HCT116 (cell line): ENCODE measurements around the gene RASSF9. TPM values are rescaled to one million over a fixed set of nuclear protein-coding genes. Genes with fewer than 3 reads are reported as not detected.
A peak's percentile ranks its signal among the peaks of the same experiment; 100 is the strongest.

Experiments
- ATAC-seq: fragments of 200-7000 bp; cut with Tn5 transposase; 2 replicates; pipeline ENCODE4 v1.9.1; 2020; ENCODE audit warnings: mild to moderate bottlenecking, moderate library complexity
- BruUV-seq: library from RNA; stranded (reverse); fragments of 400-500 nt; replicated peaks from 2 replicates; lab custom pipeline; 2021; lab: Mats Ljungman, UMichigan
- CTCF ChIA-PET: fragments of 300-600 bp; sonication (Branson Sonifier 250); formaldehyde crosslinking; loops from one replicate; lab custom pipeline; 2021; ENCODE audit warnings: antibody characterized with exemption; lab: Charles Lee
- POLR2A ChIA-PET: fragments of 300-600, 350-600 bp; sonication (Branson Sonifier 250); formaldehyde crosslinking; loops from one replicate; lab custom pipeline; 2021; ENCODE audit warnings: antibody characterized with exemption; lab: Charles Lee
- RAD21 ChIA-PET, 2 experiments: fragments of 300-600 bp; sonication (Branson Sonifier 250); formaldehyde crosslinking; loops; one replicate each; lab custom pipeline; 2023; ENCODE audit warnings: low total read pairs in 2 of 2; ENCODE audit not compliant: uncharacterized antibody in 2 of 2, unreplicated experiment in 2 of 2, low non-redundant PET in 1 of 2; lab: Charles Lee
- DNase-seq: peaks from one replicate; pipeline ENCODE4 v3.0.0-alpha.2; 2010; ENCODE audit warnings: low read depth, low spot score
- H2AFZ ChIP-seq: fragments of 200-600 bp; shearing (Covaris generic), sonication (generic); 2 replicates; pipeline ENCODE4 v1.6.1; 2017; ENCODE audit warnings: low read depth, mixed run types, mixed read lengths, antibody characterized with exemption, low read length; ENCODE audit not compliant: poor library complexity, severe bottlenecking
- H3K27ac ChIP-seq: 2 replicates; pipeline ENCODE4 v1.5.1; 2012; ENCODE audit warnings: low read depth, low read length
- H3K27me3 ChIP-seq: fragments of 200-600 bp; sonication (generic); 2 replicates; pipeline ENCODE4 v1.6.1; 2016; ENCODE audit warnings: mixed run types, low read length, mixed read lengths; ENCODE audit not compliant: insufficient read depth
- H3K36me3 ChIP-seq, 2 experiments: fragments of 200-500 bp in 1 of 2; fragments of 200-600 bp in 1 of 2; sonication (Bioruptor generic) in 1 of 2; sonication (generic) in 1 of 2; 2 replicates each; pipeline versions ENCODE4 v1.5.1 to v1.6.1; 2014 to 2016; ENCODE audit warnings: low read length in 2 of 2, inconsistent platforms in 1 of 2, mixed read lengths in 1 of 2, mixed run types in 1 of 2; ENCODE audit not compliant: insufficient read depth in 2 of 2, control insufficient read depth in 1 of 2
- H3K4me1 ChIP-seq, 2 experiments: fragments of 200-600 bp in 1 of 2; sonication (generic) in 1 of 2; 2 replicates each; pipeline versions ENCODE4 v1.5.1 to v1.6.1; 2012 to 2017; ENCODE audit warnings: low read length in 2 of 2, inconsistent platforms in 1 of 2, mild to moderate bottlenecking in 1 of 2, mixed read lengths in 1 of 2, mixed run types in 1 of 2, moderate library complexity in 1 of 2; ENCODE audit not compliant: insufficient read depth in 2 of 2, control insufficient read depth in 1 of 2
- H3K4me2 ChIP-seq: fragments of 200-600 bp; sonication (generic); 2 replicates; pipeline ENCODE4 v1.6.1; 2017; ENCODE audit warnings: mixed run types, low read length, mixed read lengths
- H3K4me3 ChIP-seq, 2 experiments: fragments of 200-600 bp in 1 of 2; sonication (generic) in 1 of 2; replicated peaks in 1 of 2; 2 replicates each; pipeline ENCODE4 v1.5.1; 2011 to 2016; ENCODE audit warnings: low read length in 2 of 2, control low read depth in 1 of 2, low read depth in 1 of 2, mild to moderate bottlenecking in 1 of 2, mixed read lengths in 1 of 2, mixed run types in 1 of 2
- H3K79me2 ChIP-seq: fragments of 200-600 bp; sonication (generic); 2 replicates; pipeline ENCODE4 v1.6.1; 2017; ENCODE audit warnings: mild to moderate bottlenecking, mixed run types, low read length, moderate library complexity, mixed read lengths; ENCODE audit not compliant: insufficient read depth
- H3K9ac ChIP-seq: fragments of 200-600 bp; sonication (generic); 2 replicates; pipeline ENCODE4 v1.6.1; 2016; ENCODE audit warnings: low read length, mixed read lengths
- H3K9me2 ChIP-seq: fragments of 200-600 bp; sonication (generic), shearing (Covaris generic); 2 replicates; pipeline ENCODE4 v1.6.1; 2017; ENCODE audit warnings: mixed run types, mild to moderate bottlenecking, moderate library complexity; ENCODE audit not compliant: insufficient read depth
- H3K9me3 ChIP-seq, 2 experiments: fragments of 200-500 bp in 1 of 2; fragments of 200-600 bp in 1 of 2; sonication (Bioruptor generic) in 1 of 2; sonication (generic) in 1 of 2; 2 replicates each; pipeline ENCODE4 v1.6.1; 2014 to 2017; ENCODE audit warnings: low read length in 2 of 2, mixed read lengths in 2 of 2, inconsistent platforms in 1 of 2, low read depth in 1 of 2, mild to moderate bottlenecking in 1 of 2, mixed run types in 1 of 2, moderate library complexity in 1 of 2; ENCODE audit not compliant: control insufficient read depth in 1 of 2, insufficient read depth in 1 of 2
- H4K20me1 ChIP-seq: fragments of 200-600 bp; sonication (generic), shearing (Covaris generic); 2 replicates; pipeline ENCODE4 v1.6.1; 2017; ENCODE audit warnings: mixed run types, mild to moderate bottlenecking, moderate library complexity; ENCODE audit not compliant: insufficient read depth
- CBX3 ChIP-seq: IDR thresholded peaks from 2 replicates; pipeline ENCODE4 v1.6.1; 2012; ENCODE audit warnings: low read depth
- CEBPB ChIP-seq: IDR thresholded peaks from 2 replicates; pipeline ENCODE4 v1.6.1; 2012; ENCODE audit warnings: low read depth
- EZH2 ChIP-seq: fragments of 200-600 bp; sonication (generic); IDR thresholded peaks from 2 replicates; pipeline ENCODE4 v1.6.1; 2017; ENCODE audit warnings: antibody characterized with exemption, mixed run types
- EZH2phosphoT487 ChIP-seq: fragments of 200-600 bp; IDR thresholded peaks from 2 replicates; pipeline ENCODE4 v1.6.1; 2018; ENCODE audit warnings: antibody characterized with exemption, borderline replicate concordance
- FOSL1 ChIP-seq: IDR thresholded peaks from 2 replicates; pipeline ENCODE4 v1.6.1; 2012; ENCODE audit warnings: low read depth
- JUND ChIP-seq: IDR thresholded peaks from 2 replicates; pipeline ENCODE4 v1.6.1; 2012
- RAD21 ChIP-seq: IDR thresholded peaks from 2 replicates; pipeline ENCODE4 v1.6.1; 2012; ENCODE audit warnings: low read depth, mild to moderate bottlenecking
- SP1 ChIP-seq: IDR thresholded peaks from 2 replicates; pipeline ENCODE4 v1.6.1; 2012; ENCODE audit warnings: low read depth
- SRF ChIP-seq: IDR thresholded peaks from 2 replicates; pipeline ENCODE4 v1.6.1; 2012; ENCODE audit warnings: low read depth
- TCF7L2 ChIP-seq: IDR thresholded peaks from 2 replicates; pipeline ENCODE4 v1.7.0; 2011; ENCODE audit warnings: borderline replicate concordance, inconsistent platforms; ENCODE audit not compliant: insufficient read depth, insufficient read length; ENCODE audit errors: extremely low read depth
- YY1 ChIP-seq: IDR thresholded peaks from 2 replicates; pipeline ENCODE4 v1.6.1; 2011; ENCODE audit warnings: low read length, low read depth, moderate library complexity, mild to moderate bottlenecking; ENCODE audit not compliant: insufficient replicate concordance; ENCODE audit errors: extremely low read depth
- ZFX ChIP-seq: fragments of 450-650 bp; IDR thresholded peaks from 2 replicates; pipeline ENCODE4 v1.6.1; 2017
- intact Hi-C: fragments of 100-400 bp; cut with micrococcal nuclease; formaldehyde crosslinking; loops from 2 replicates; pipeline ENCODE4 v1.10.0; 2022
- total RNA-seq: library from RNA; stranded (reverse); gene quantifications from one replicate; pipeline ENCODE4 v1.2.1, GENCODE V29; 2021; ENCODE audit not compliant: unreplicated experiment
- TF ChIP-seq, protein P1 (sequence below): IDR thresholded peaks from 2 replicates; pipeline ENCODE4 v1.6.1; 2012
- TF ChIP-seq, protein P2 (sequence below): IDR thresholded peaks from 2 replicates; pipeline ENCODE4 v1.6.1; 2012
- TF ChIP-seq, protein P3 (sequence below), 3 experiments: fragments of 200-600 bp in 1 of 3; sonication (generic) in 1 of 3; IDR thresholded peaks in 2 of 3; conservative IDR thresholded peaks in 1 of 3; 2 replicates each; pipeline ENCODE4 v1.5.1; 2012 to 2017; ENCODE audit warnings: low read depth in 2 of 3, low read length in 2 of 3, antibody characterized with exemption in 1 of 3, borderline replicate concordance in 1 of 3, control low read depth in 1 of 3, mild to moderate bottlenecking in 1 of 3, mixed read lengths in 1 of 3, mixed run types in 1 of 3, moderate library complexity in 1 of 3; ENCODE audit not compliant: insufficient read depth in 1 of 3

RASSF9 gene
- total RNA-seq, 1 experiment from 2014 or later: not detected

DNA sequence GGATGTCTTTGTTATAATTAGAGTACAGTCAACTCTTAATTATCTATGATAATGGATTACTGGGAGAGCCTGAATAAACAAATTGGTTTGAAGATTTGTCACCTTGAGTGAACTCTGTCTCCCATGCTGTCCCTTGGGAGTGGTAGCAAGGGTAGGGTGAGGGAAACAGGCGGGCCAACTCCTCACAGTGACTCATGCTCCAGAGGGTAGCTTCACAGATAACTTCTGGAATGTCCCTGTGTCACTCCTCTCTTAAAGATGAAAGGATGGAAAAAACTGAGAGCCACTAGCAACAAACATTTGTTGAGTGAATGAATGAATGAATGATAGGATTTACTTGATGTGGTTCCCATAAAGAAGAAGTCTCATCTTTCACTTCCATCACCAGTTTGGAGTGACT, 53.5 kb downstream of the RASSF9 start:
- no peak overlapping the region for H3K4me3 ChIP-seq
- DNase-seq (peak; percentile 44), ATAC-seq (peak; percentile 67)
- no peaks in the 10 kb centered on the region for H3K36me3 ChIP-seq
- H4K20me1 ChIP-seq: no peaks in the 10 kb centered on the region
- no peak for TF ChIP-seq ZFX
- TF ChIP-seq, protein P1, sequence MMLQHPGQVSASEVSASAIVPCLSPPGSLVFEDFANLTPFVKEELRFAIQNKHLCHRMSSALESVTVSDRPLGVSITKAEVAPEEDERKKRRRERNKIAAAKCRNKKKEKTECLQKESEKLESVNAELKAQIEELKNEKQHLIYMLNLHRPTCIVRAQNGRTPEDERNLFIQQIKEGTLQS: no peak
- TF ChIP-seq JUND: peak; percentile 65
- peak; percentile 58 for TF ChIP-seq TCF7L2
- TF ChIP-seq EZH2phosphoT487: no peak
- peak; percentile 62 for TF ChIP-seq FOSL1
- peak; percentile 52 for TF ChIP-seq SP1
- TF ChIP-seq CEBPB: peak; percentile 19; the same call in 1 of the 2 replicates
- no peak for TF ChIP-seq EZH2
- TF ChIP-seq YY1: no peak
- TF ChIP-seq, protein P2, sequence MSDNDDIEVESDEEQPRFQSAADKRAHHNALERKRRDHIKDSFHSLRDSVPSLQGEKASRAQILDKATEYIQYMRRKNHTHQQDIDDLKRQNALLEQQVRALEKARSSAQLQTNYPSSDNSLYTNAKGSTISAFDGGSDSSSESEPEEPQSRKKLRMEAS: peak; percentile 28; the same call in 1 of the 2 replicates
- TF ChIP-seq SRF: no peak
- H3K9ac ChIP-seq: no peak overlapping the region
- H3K9me2 ChIP-seq: no peaks in the 10 kb centered on the region
- no peaks in the 10 kb centered on the region for H3K27me3 ChIP-seq
- ChIA-PET CTCF (no interaction called here), RAD21 (no interaction called here), POLR2A (no interaction called here)
- H3K9me3 ChIP-seq: no peaks in the 10 kb centered on the region
- BruUV-seq: no TSS peak
- peaks cover 2 to 19% of the 10 kb centered on the region in 2 experiments; a peak in 2 of 4 replicates for H3K4me1 ChIP-seq
- intact Hi-C loops: no loop called here
- H3K79me2 ChIP-seq: no peaks in the 10 kb centered on the region
- no peak overlapping the region for H3K27ac ChIP-seq
- H2AFZ ChIP-seq: peak overlapping the region; percentile 2
- 0 out of 2 replicates have a peak overlapping the region, but pooled peaks have one; percentile 11 for H3K4me2 ChIP-seq

DNA sequence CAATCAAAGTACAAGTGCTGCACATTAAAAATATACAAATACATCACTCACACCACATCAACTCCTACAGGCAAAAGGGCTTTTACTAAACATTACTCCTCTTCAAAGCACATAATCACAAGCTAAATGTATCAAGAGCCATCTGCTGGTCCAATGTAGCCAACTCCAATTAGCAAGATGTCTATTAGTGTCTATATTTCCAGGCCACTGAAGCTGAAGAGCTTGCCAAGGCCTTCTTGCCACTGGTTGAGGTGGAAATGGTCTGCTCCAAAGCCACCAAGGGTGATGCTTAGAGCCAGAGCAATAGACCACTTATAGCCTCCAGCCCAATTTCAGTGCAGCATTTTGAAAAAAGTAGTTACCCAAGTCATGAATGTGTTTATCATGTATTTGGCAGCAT, 54.4 kb downstream of the RASSF9 start:
- Histone ChIP-seq H3K9me3 (no peaks in the 10 kb centered on the region), H3K4me2 (no peak overlapping the region), H3K9ac (no peak overlapping the region), H4K20me1 (no peaks in the 10 kb centered on the region), H2AFZ (no peak overlapping the region), H3K27ac (no peak overlapping the region), H3K4me3 (no peak overlapping the region), H3K79me2 (no peaks in the 10 kb centered on the region), H3K36me3 (no peaks in the 10 kb centered on the region), H3K9me2 (no peaks in the 10 kb centered on the region), H3K27me3 (no peaks in the 10 kb centered on the region), H3K4me1 (peaks cover 2 to 19% of the 10 kb centered on the region in 2 experiments; a peak in 2 of 4 replicates)
- no TSS peak for BruUV-seq
- ATAC-seq (no peak), DNase-seq (no peak)
- CTCF ChIA-PET: interaction anchor here (1.2 kb wide), 1 partner anchor 313 kb away, joined by 3 read pairs; no protein-coding TSS in a partner anchor
- POLR2A ChIA-PET: no interaction called here
- TF ChIP-seq CBX3: no peak
- TF ChIP-seq FOSL1: no peak
- TF ChIP-seq, protein P3, sequence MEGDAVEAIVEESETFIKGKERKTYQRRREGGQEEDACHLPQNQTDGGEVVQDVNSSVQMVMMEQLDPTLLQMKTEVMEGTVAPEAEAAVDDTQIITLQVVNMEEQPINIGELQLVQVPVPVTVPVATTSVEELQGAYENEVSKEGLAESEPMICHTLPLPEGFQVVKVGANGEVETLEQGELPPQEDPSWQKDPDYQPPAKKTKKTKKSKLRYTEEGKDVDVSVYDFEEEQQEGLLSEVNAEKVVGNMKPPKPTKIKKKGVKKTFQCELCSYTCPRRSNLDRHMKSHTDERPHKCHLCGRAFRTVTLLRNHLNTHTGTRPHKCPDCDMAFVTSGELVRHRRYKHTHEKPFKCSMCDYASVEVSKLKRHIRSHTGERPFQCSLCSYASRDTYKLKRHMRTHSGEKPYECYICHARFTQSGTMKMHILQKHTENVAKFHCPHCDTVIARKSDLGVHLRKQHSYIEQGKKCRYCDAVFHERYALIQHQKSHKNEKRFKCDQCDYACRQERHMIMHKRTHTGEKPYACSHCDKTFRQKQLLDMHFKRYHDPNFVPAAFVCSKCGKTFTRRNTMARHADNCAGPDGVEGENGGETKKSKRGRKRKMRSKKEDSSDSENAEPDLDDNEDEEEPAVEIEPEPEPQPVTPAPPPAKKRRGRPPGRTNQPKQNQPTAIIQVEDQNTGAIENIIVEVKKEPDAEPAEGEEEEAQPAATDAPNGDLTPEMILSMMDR (IDR thresholded peaks at IDR 0.05 in 2 of 3, conservative IDR thresholded peaks at IDR 0.05 in 1 of 3; ENCODE audit: borderline replicate concordance in 1 of 3, insufficient read depth in 1 of 3, low read depth in 2 of 3, low read length in 2 of 3): 0 out of 6 replicates have a peak, but pooled peaks of 1 of the 3 experiments have one; percentile 4
- TF ChIP-seq RAD21: peak; percentile 30; the same call in 1 of the 2 replicates
- TF ChIP-seq YY1: no peak
- RAD21 ChIA-PET: no interaction called here
- intact Hi-C loops: no loop called here
